Left ventricle myocardium superior (tissue), 1 donor: ENCODE data around the gene POU2AF2. TPM values are rescaled to one million over a fixed set of nuclear protein-coding genes. Genes with fewer than 3 reads are reported as not detected.
"Not testable (repeated sequence)": the region's sequence is repeated elsewhere in the genome, so short reads cannot be mapped to it uniquely, and the experiment has no call there.

ENCODE experiments used
- ATAC-seq: fragments of 200-7000 bp; cut with Tn5 transposase; one replicate; pipeline ENCODE4 v1.9.1; 2020; ENCODE audit warnings: mild to moderate bottlenecking, moderate library complexity
- DNase-seq: peaks from one replicate; pipeline ENCODE4 v3.0.0-alpha.2; 2020
- intact Hi-C: fragments of 100-400 bp; cut with micrococcal nuclease; formaldehyde crosslinking; loops from one replicate; pipeline ENCODE4 v1.11.0; 2022
- total RNA-seq: library from RNA; stranded (reverse); fragmentation: NEBNext Ultra II Directional; extraction: Animal tissue kit (Norgen Biotek cat#: 25700); gene quantifications from one replicate; pipeline ENCODE4 v1.2.1, GENCODE V29; 2021
- donor health status: DM: no; HTN: yes; CAD: no; lungs with severe emphysema.

POU2AF2 gene
- total RNA-seq, 1 donor from 2014 or later: not detected

DNA sequence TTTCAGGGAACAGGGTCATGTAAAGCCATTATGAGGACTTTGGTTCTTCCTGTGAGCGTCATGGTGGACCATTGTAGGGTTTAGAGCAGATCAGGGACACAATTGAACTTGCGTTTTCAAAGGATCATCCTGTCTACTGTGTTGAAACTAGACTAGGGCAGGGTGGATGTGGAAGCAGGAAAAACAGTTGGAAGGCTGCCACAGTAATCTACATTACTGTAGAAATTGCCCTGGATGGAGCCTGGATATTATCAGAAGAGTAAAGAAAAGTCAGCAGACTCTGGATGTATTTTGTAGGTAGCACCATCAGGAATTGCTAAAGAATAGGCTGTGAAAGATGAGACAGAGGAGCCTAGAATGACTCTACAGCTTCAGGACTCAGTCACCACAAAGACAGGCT is 5.4 kb downstream of the POU2AF2 start:
- intact Hi-C loops: no loop called here
- ATAC-seq (no peak), DNase-seq (no peak)

DNA sequence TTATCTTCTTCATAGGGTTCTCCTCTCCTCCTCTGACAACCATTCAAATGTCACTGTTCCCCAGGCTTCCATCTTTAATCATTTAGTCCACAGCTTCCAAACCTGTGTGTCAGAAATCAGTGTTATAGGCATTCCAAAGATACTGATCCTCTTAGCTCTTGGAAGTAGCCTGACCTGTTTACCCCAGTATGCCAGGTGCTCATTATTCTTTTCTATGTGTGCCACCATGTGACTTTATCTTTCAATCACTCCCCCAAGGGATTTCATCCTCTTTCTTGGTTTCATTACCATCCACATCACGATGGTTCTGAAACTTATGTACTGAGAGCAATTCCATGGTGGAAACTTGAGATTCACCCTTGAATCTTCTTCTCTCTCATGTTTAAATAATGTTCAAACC is 7.6 kb downstream of the POU2AF2 start:
- DNase-seq: no peak
- intact Hi-C loops: no loop called here
- ATAC-seq: no peak

DNA sequence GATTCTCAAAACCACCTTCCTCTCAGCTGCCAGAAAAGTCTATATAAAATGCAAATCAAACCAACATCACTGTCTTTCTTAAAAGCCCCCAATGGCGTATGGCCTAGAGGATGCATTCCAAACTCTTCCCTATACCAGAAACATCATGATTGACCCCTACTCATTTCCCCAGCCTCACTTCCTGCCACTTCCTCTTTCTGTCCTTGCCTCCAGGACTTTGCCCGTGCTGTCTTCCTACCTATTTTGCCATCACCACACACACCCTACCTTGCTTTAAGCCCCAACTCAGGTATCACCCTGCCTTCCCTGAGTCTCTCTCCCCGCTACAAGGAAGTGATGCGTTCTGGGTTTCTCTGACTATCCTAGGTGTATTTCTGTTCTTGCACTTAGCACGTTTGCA is 8.1 kb downstream of the POU2AF2 start:
- intact Hi-C loops: no loop called here
- ATAC-seq: no peak

DNA sequence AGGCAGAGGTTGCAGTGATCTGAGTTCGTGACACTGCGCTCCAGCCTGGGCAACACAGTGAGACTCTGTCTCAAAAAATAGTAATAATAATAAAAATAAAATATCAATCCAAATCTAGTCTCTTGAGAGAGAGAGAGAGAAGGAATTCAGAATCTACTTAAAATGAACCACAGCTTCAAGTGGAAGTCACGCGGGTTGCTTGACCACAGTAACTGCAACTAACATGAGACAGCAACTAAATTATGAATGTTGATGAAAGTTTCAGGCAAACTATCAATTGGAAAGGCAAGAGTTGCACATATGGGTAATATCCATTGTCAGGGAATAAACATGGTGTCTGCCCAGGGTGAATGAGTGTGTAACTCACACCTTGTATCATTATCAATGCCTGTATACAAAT is 12.5 kb downstream of the POU2AF2 start:
- intact Hi-C loops: no loop called here
- ATAC-seq (no peak), DNase-seq (no peak)

More for the DNA sequence above, 8.1 kb downstream of the POU2AF2 start:
- DNase-seq: no peak

DNA sequence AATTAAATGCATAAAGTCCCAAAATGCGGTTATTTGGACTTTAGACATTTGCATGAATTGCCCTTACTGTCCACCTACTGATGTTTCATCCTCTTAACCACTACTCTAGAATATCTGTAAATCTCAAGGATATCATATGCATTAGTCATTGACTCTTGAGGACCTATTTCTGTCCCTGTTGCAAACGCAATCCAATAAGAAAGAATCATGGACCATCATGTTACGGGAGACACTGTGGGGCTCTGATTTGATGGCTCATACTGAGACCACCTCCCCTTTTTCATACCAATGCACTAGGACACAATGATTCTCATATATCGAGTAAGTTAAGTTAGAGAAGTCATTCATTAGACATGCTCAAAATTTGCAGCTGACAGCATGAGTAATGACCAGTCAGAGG is 14.4 kb downstream of the POU2AF2 start:
- no peak for DNase-seq
- no peak for ATAC-seq
- intact Hi-C loops: no loop called here

DNA sequence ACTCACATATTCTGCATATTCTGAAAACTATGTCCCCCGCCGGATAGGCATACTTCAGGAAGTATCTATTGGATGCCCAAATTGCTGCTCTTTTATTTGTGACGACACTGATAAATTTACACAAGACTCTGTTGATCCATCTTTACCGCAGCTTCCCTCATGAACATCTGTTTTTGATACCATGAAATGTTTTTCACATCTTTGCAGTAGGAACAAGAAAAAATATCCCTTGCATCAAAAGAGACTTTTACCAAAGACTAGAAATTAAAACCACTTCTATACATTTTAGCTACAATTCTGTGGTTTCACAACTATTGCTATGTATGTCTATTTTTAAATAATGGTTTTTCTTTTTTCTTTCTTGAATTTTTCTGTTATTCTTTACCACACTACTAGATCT is 15.3 kb downstream of the POU2AF2 start:
- no peak for ATAC-seq
- intact Hi-C loops: no loop called here
- DNase-seq: no peak

DNA sequence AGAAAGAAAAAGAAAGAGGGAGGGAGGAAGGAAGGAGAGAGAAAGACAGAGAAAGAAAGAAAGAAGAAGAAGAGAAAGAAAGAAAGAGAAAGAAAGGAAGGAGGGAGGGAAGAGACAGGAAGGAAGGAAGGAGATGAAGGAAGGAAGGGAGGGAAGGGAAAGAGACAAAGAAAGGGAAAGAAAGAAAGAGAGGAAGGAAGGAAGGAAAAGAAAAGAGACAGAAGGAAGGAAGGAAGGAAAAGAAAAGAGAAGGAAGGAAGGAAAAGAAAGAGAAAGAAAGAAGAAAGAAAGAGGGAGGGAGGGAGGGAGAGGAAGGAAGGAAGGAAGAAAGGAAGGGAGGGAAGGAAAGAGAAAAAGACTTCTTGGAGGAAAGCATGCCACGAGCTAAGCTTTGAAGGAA is 19.1 kb downstream of the POU2AF2 start:
- DNase-seq (no peak), ATAC-seq (no peak)
- intact Hi-C loops: no loop called here

DNA sequence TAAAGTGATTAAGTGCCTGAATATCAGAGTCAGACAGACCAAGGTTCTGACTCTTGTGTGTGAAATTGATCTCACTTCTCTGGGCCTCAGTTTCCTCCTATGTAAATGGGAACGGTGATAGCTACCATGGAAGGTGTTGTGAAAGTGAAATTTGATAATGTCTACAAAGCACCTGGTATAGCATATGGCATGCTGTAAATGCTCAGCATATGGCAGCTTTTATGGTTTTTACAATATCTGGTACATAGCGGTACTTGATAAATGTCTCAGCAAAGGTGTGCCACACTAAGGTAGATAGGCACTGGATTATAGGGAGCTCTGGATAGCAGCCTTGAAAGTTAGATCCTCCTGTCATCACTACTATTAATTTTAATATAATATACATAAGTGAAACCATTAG is 19.9 kb downstream of the POU2AF2 start:
- ATAC-seq: no peak
- no peak for DNase-seq
- intact Hi-C loops: no loop called here

DNA sequence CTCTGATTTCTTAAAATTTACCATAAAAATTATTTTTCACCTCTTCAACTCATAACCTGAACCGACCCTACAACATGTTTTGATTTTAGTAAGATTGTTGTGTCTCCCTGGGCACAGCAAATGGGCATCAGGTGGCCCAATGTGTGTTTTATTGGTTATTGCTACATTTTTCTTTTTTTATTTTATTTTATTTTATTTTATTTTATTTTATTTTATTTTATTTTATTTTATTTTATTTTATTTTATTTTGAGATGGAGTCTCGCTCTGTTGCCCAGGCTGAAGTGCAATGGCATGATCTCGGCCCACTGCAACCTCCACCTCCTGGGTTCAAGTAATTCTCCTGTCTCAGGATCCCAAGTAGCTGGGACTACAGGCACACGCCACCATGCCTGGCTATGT is 22.8 kb downstream of the POU2AF2 start:
- intact Hi-C loops, ATAC-seq, DNase-seq: not testable (repeated sequence)

DNA sequence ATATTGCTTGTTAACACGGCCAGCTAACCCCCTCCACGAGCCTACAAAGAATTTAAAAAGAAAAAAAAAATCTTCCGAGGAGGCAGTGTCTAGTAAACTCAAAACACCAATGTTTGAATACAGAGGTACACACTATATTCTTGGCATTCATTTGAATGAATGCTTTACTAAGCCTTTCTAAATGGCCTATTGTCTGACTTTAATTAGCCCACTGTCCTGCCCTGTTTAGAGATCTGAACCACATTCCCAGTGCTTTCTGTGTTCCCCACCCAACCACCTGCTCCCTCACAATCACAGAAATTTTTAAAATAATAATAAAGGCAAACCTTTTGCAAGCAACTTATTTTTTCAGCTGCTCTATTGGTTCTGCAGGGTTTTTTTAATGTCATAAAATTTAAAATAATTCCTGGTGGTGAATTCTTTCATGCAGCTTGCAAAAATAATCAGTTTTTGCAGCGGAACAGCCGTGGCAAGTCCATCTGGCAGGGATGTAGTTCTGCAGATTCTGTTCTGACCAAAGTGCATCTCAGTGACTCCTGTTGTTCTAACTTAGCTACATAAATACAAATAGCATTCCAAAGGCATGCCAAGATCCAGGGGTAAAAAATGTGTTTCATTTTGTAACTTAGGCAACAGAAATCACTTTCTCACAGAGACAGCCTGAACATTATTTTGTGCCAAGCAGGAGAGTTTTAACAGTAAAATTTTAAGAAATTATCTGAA is 23.8 kb downstream of the POU2AF2 start:
- no peak for ATAC-seq
- DNase-seq: no peak
- intact Hi-C loops: no loop called here

DNA sequence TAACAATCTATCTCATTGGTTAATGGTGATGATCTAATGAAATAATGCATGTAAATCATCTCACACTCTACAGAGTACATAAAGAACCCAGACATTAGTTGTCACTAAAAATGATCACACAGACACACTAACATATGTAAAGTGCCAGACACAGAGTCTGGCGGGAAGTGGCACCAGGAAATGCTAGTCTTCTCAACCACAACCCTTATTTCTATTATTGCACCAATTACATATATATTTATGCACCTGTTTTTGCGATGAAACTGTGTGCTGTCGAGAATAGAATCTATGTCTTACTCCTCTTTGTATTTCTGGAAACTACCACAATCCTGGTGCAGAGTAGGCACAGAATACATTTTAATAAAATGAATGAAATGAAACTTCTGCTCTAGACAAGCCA is 26.9 kb downstream of the POU2AF2 start:
- intact Hi-C loops: no loop called here
- no peak for ATAC-seq
- DNase-seq: no peak

DNA sequence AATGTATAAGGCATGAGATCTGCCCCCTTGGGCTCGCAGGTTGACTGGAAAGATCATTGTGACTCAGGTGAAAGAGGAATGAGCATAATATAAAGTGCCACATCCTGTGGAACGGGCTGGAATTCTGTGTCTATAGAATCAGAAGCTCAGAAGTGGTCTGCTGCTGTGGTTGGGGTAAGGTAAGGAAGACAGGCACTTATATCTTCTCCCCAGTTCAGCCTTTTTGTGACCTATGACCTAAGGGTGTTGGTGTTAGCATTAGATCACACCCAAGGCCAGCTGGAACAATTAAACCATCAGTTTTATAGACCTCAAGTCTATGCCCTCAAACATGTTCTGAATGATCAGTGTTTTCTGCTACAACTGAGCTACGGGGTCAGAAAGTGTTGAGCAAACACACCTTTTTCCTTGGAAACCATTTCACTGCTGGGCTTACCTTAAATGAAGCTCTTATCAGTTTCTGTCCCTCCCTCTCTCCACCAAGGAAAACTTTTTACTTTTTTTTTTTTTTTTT is 37.1 kb downstream of the POU2AF2 start:
- DNase-seq (no peak), ATAC-seq (no peak)
- intact Hi-C loops: loop anchor here (5.0 kb wide), 2 partner anchors 140 to 165 kb away; no protein-coding TSS in a partner anchor

DNA sequence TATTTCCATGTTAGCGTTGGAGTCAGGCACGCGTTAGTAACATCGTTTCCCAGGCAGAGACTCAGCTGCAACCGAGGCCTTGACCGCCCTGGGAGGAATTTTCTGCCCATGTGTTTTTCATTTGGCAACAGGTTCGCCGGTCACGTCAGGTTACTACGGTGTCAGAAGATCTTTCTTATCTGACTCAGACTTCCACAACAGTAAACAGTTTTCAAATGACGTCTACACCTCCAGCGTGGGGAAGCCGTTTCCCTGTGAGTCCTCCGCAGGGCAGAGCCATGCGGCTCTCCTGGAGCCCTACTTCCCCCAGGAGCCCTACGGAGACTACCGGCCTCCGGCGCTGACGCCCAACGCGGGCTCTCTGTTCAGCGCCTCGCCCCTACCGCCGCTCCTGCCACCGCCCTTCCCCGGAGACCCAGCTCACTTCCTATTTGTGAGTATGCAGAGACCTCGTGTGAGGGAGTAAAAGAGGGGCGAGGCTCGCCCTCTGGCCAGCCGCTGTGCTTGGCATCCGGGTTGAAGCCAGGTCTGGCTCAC is 38.5 kb downstream of the POU2AF2 start:
- DNase-seq: peak; percentile 47
- intact Hi-C loops: loop anchor here (5.0 kb wide), 2 partner anchors 138 to 163 kb away; no protein-coding TSS in a partner anchor
- peak; percentile 57 for ATAC-seq

DNA sequence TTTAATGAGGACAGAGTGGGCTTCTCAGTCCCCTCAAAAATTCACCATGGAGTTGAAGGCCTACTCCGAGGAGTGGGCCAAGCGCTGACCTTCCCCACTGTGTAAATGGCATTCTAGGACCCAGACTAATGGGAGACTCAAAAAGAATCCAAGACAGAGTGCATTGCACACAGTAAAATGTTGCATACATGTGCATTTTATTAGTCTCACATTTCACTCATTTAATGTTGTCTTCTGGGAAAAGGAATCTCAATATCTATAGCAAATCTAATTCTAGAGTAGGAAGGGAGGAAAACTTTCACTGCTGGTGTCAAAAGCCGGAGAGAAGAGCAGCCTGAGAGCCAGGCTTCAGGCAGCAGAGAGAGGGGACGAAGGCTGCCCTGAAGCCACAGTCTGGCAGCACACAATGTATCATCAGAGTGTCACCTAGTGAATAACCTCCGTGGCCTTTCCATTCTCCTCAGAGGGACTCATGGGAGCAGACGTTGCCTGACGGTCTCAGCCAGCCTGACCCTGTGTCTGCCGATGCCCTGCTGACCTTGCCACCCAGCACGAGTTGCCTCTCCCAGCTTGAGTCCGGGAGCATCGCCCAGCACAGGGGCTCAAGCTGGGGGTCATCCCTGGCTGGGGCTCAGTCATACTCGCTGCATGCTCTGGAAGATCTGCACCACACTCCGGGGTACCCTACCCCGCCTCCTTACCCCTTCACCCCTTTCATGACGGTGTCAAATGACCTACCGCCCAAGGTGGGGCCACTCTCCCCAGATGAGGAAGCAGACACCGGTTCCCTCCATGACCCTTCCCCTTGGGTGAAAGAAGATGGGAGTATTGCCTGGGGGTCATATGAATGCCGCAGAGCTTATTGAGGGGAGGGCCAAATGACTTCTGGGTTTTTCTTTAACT is 39.9 kb downstream of the POU2AF2 start:
- intact Hi-C loops: no loop called here
- ATAC-seq: no peak
- DNase-seq: no peak

DNA sequence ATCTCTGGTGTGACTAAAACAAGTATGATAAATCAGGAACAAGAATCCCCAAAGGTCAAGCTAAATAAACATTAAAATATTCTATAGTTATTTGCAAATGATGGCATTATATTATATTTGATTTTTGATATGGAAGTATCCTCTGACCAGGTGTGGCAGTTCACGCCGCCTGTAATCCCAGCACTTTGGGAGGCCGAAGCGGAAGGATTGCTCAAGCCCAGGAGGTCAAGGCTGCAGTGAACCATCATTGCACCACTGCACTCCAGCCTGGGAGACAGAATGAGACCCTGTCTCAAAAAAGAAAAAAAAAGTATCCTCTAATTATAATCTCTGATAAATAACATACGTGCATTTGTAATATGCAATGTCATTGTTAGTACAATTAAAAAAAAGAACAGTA is 46.2 kb downstream of the POU2AF2 start:
- no peak for DNase-seq
- intact Hi-C loops: no loop called here
- no peak for ATAC-seq

DNA sequence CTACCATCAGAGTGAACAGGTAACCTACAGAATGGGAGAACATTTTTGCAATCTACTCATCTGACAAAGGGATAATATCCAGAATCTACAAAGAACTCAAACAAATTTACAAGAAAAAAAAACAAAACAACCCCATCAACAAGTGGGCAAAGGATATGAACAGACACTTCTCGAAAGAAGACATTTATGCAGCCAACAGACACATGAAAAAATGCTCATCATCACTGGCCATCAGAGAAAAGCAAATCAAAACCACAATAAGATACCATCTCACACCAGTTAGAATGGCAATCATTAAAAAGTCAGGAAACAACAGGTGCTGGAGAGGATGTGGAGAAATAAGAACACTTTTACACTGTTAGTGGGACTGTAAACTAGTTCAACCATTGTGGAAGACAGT is 46.9 kb downstream of the POU2AF2 start:
- intact Hi-C loops, ATAC-seq, DNase-seq: not testable (repeated sequence)

DNA sequence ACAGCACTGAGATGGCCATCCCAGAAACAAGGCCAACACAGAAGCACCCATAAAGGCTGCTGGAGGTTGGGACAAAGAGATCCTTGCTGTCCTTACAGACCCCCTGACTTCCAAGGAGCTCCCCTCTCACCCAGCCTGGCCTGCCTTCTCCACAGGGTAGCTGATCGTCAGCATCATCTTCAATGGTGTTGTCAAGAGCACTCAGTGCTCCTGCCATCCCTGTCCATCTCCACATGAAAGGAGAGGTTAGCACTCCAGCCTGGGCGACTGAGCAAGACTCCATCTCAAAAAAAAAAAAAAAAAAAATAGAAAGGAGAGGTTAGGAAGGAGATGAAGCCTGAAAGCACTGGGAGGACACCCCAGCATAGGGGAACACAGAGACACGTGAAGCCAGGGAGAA is 50.7 kb downstream of the POU2AF2 start:
- DNase-seq (no peak), ATAC-seq (no peak)
- intact Hi-C loops: no loop called here

DNA sequence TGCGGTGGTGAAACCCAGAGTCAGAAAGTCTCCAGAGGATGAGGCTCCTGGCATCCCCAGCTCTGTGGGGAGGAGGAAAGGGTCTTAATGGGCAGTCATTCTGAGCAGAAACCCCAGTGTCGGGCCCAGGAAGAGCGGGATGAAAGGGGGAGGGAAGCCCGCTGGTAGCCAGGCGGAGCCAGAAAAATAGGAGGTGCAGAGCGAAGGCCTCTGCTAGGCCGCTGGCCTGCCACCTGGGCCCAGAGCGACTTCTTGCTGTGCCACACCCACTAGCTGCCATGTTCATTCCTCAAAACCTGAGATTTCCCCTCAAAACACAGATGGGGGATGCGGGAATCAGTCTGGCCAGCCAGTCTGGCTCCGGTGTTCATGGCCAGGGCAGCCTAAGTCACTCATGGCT is 52.2 kb downstream of the POU2AF2 start:
- intact Hi-C loops: no loop called here
- no peak for ATAC-seq
- no peak for DNase-seq

DNA sequence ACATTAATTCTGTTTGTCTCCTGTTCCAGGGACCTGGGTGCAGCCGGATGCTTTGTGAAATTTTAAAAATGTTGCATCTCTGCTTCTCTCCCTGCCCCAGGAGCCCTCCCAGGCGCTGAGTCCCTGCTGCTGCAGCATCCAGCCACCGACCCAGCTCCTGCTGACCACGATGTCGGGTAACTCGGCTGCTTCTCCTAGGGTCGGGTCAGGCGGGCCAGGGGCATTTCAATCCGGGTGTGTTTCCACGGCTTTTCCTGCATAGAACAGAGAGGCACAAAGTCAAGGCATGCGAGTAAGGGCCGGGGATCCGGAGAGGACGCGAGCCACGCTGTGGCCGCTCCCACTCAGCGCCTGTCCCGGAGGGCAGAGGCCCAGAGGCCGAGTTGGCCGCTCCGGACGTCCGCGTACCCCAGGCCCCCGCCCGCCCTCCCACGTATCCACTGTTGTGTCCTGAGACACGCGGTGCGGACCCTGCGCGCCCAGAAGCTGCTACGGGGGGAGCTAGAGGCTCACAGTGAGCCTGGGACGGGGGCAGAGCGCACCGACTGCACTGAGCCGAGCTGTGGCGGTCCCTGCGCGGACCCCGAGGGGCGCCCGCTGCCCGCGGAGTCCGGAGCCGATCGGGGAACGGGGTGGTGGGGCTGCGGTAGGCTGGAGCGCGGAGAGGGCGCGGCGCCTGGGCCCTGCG is 53.0 kb downstream of the POU2AF2 start, which contains the start of gene POU2AF3:
POU2AF3 (plus strand) TSS at position 134 of the 688 bp plus-strand sequence; CDS start at position 170, 36 bp downstream.
- peak; percentile 67 for ATAC-seq
- DNase-seq: no peak
- intact Hi-C loops: no loop called here
